GM12872 (cell line): ENCODE data around the gene TM9SF4.

ENCODE experiments used
- CTCF ChIP-seq: IDR thresholded peaks from 3 replicates; pipeline ENCODE4 v1.5.1; 2011; ENCODE audit warnings: low read depth, mild to moderate bottlenecking, low read length, moderate library complexity; ENCODE audit not compliant: insufficient read depth

The TM9SF4 gene

DNA sequence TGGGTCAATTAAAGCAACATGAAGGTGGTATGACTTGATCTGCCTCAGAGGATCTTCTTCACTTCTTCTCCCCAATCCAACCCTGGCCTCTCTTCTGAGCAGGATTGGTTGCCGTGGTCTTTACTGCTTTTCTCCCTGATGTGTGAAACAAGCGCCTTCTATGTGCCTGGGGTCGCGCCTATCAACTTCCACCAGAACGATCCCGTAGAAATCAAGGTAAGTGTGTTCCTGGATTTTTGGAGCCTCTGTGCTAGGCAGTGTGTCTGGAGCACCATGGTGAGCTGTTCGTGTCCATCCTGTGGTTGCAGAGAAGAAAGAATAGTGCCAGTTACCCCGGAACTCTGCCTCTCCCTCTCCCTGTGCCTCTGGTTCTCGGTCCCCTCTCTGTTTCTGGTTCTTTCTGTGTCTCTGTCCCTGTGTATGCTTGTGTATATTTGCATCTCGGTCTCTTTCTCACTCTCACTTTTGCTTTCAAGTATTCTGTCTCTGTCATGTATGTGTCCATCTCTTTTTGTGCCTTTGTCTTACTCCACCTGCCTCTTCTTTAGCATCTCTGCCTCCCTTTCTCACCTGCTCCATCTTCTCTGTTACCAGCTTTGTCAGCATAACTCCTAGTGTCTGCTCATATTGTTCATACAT, 23.5 kb downstream of the TM9SF4 start:
- TF ChIP-seq CTCF: no peak

DNA sequence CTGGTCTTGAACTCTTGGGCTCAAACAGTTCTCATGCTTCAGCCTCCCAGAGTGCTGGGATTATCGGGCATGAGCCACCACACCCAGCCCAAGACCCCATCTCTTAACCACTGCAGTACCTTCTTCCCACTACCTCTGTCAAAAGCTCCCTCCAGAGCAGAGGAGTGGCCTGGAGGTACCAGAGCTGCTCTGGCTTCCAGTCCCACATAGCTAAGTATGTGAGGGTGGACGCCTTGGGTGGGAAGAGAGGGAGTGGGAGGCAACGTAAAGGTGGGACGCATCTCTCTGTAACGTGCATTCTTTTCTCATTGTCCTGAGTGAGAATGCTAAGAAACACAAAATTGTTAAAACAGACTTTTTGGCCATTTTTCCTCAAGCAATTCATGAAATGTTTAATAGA, 24.5 kb downstream of the TM9SF4 start:
- no peak for TF ChIP-seq CTCF

DNA sequence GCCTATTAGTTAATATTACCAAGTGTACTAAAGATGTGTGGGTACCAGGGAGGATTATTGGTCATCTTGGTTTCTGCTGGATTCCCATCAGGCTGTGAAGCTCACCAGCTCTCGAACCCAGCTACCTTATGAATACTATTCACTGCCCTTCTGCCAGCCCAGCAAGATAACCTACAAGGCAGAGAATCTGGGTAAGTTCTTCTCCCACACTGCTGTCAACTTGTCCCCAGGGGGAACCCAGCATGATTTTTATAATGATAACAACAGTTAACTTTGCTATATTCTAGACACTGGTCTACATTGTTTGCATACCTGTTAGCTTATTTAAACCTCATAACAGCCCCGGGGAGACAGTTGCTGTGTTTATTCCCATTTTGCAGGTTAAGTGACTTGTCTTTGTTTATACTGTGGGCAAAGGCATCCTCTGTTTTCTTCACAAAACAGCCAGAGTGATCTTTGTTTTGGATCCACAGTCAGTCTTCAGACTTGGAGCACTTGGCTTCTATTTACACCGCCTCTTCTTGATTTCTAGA, 26.5 kb downstream of the TM9SF4 start:
- no peak for TF ChIP-seq CTCF

GRCh38 chr20:32138921-32139320, 29.4 kb downstream of the TM9SF4 start:
- no peak for TF ChIP-seq CTCF

GRCh38 chr20:32139947-32140346, 30.4 kb downstream of the TM9SF4 start:
- TF ChIP-seq CTCF: no peak

DNA sequence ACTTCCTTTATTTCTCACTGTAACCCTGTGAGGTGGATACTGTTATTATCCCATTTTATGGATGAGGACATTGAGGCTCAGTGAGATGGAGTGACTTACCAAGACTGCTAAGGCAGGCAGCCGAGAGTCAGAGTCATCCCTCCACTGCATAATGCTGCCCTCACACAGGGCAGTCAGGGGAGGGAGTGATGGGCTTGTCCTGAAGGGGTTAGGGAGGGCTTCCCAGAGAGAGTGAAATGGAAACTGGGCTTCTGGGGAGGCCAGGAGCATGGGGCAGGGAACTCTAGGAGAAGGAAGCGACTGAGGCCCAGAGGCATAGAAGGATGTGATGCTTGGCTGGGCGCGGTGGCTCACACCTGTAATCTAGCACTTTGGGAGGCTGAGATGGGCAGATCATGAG, 31.1 kb downstream of the TM9SF4 start:
- TF ChIP-seq CTCF: no peak

DNA sequence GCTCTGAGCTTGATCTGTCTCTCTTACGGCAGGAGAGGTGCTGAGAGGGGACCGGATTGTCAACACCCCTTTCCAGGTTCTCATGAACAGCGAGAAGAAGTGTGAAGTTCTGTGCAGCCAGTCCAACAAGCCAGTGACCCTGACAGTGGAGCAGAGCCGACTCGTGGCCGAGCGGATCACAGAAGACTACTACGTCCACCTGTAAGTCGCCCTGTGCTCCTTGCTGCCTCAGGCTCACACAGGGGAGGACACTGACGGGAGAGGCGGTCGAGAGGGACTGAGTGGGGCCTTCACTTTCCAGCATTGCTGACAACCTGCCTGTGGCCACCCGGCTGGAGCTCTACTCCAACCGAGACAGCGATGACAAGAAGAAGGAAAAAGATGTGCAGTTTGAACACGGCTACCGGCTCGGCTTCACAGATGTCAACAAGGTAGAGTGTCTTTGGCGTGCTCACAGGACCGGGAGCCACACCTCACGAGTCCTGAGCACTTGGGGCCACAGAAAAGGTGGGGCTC, 32.0 kb downstream of the TM9SF4 start:
- no peak for TF ChIP-seq CTCF

DNA sequence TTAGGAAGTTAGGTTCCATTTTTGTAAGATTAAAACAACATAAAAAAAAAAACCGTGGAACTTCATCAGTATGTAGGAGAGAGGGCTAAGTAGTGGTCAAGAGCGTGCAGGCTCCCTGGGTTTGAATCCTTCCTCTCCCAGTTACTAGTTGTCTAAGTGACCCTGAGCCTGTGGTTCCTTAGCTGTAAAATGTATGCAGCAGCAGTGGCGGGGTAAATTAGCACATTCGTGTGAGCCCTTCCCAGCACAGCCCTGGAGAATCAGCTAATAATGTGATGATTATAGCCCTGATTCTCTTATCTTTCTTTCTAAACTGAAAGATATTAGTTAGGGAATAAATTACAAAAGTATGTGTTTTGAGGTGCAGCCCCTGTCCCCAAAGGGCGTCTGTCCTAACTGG, 32.6 kb downstream of the TM9SF4 start:
- TF ChIP-seq CTCF: no peak
